Transverse colon (tissue), 4 donors: ENCODE results near the gene IL1A. TPM values are rescaled to one million over a fixed set of nuclear protein-coding genes. Genes with fewer than 3 reads are reported as not detected.

ENCODE experiments used
- DNase-seq: peaks from one replicate; pipeline ENCODE4 v3.0.0-alpha.2; 2019
- H3K27ac ChIP-seq, 4 donors: fragments of 200-600 bp; sonication (generic); 2 replicates each; pipeline ENCODE4 v1.5.1; 2016 to 2018; ENCODE audit warnings: inconsistent platforms in 4 of 4
- H3K27me3 ChIP-seq: fragments of 200-600 bp; sonication (generic); 2 replicates; pipeline ENCODE4 v1.5.1; 2017; ENCODE audit warnings: inconsistent platforms
- H3K36me3 ChIP-seq, 4 donors: fragments of 200-600 bp; sonication (generic); 2 replicates each; pipeline ENCODE4 v1.5.1; 2017 to 2019; ENCODE audit warnings: inconsistent platforms in 4 of 4
- H3K4me1 ChIP-seq, 4 donors: fragments of 200-600 bp; sonication (generic); 2 replicates each; pipeline ENCODE4 v1.5.1; 2017 to 2020; ENCODE audit warnings: inconsistent platforms in 4 of 4
- H3K4me3 ChIP-seq, 4 donors: fragments of 200-600 bp; sonication (generic); 1 replicate in 1 of 4; 2 replicates in 3 of 4; pipeline versions ENCODE4 v1.5.1 to v1.6.1; 2017 to 2019; ENCODE audit warnings: inconsistent platforms in 4 of 4
- H3K9me3 ChIP-seq, 2 donors: fragments of 200-600 bp; sonication (generic); 2 replicates each; pipeline ENCODE4 v1.5.1; 2017 to 2019; ENCODE audit warnings: inconsistent platforms in 2 of 2
- CTCF ChIP-seq, 5 experiments: fragments of 200-600 bp in 3 of 5; fragments of 450-650 bp in 2 of 5; sonication (generic) in 3 of 5; IDR thresholded peaks; 1 replicate in 2 of 5; 2 replicates in 3 of 5; pipeline ENCODE4 v1.5.1; 2016 to 2017; ENCODE audit warnings: antibody characterized with exemption in 5 of 5, inconsistent platforms in 3 of 5, mild to moderate bottlenecking in 2 of 5, moderate library complexity in 1 of 5
- EP300 ChIP-seq: sonication (generic); formaldehyde crosslinking; IDR thresholded peaks from one replicate; pipeline ENCODE4 v1.6.1; 2017; ENCODE audit warnings: antibody characterized with exemption, low read depth
- POLR2A ChIP-seq: fragments of 450-650 bp; IDR thresholded peaks from one replicate; pipeline ENCODE4 v1.6.1; 2016; ENCODE audit warnings: antibody characterized with exemption, mild to moderate bottlenecking, moderate library complexity
- POLR2AphosphoS5 ChIP-seq, 3 donors: sonication (generic); formaldehyde crosslinking; IDR thresholded peaks; one replicate each; pipeline ENCODE4 v1.6.1; 2016; ENCODE audit warnings: antibody characterized with exemption in 3 of 3
- WGBS, 2 donors: methylation state at CpG; one replicate each; pipeline ENCODE4 v1.1.5; 2018; ENCODE audit warnings: low coverage in 1 of 2; 5-methylcytosine and 5-hydroxymethylcytosine counted together
- in situ Hi-C, 4 donors: fragments of 200-750 bp; cut with MboI; loops; one replicate each; pipeline versions ENCODE4 v1.15.0 to v1.15.1; 2017; ENCODE audit warnings: low sequenced_read_pairs in 3 of 4, low pct_ligation_motif_present in 1 of 4, low pct_unique_long_range_greater_than_20kb in 1 of 4
- intact Hi-C: fragments of 100-400 bp; cut with DNase I; formaldehyde crosslinking; loops from one replicate; pipeline ENCODE4 v1.15.1; 2023; ENCODE audit warnings: low total_unique reads
- total RNA-seq, 4 donors: library from RNA; depleted of rRNA; stranded (reverse); fragments of >200 nt; gene quantifications; one replicate each; pipeline ENCODE4 v1.1.0, GENCODE V29; 2016

The IL1A gene
- total RNA-seq, 4 donors from 2014 or later: not detected

- H3K27ac ChIP-seq: peak overlapping the region in 2 of 4 donors; percentile 0 to 60
These were observed 15.9 kb downstream of the IL1A start for GRCh38 chr2:112768432-112768831.

GRCh38 chr2:112767693-112768330 lies 16.5 kb downstream of the IL1A start:
- no peaks in the 10 kb centered on the region for H3K27me3 ChIP-seq
- intact Hi-C loops (no loop called here), in situ Hi-C loops (loop anchor here in 1 of 4 donors (25.0 kb wide), 1 partner anchor 119 kb away; no protein-coding TSS in a partner anchor)
- WGBS, 2 donors: 69 to 72% methylated on average over 6 of the region's 6 CpGs
- no peak for TF ChIP-seq EP300
- TF ChIP-seq POLR2A: no peak
- no peak for TF ChIP-seq CTCF (IDR thresholded peaks at IDR 0.05)
- TF ChIP-seq POLR2AphosphoS5 (IDR thresholded peaks at IDR 0.05): no peak
- no peak for DNase-seq
- peaks cover 5 to 25% (median 11%) of the 10 kb centered on the region in 4 donors for H3K4me1 ChIP-seq
- no peaks in the 10 kb centered on the region for H3K36me3 ChIP-seq
- H3K4me3 ChIP-seq: peak overlapping the region in 1 of 4 donors; percentile 22
- peak overlapping the region in 3 of 4 donors; percentile 0 to 60 (median 10) for H3K27ac ChIP-seq
- H3K9me3 ChIP-seq: no peaks in the 10 kb centered on the region

More at GRCh38 chr2:112768432-112768831, 15.9 kb downstream of the IL1A start:
- in situ Hi-C loops (loop anchor here in 1 of 4 donors (25.0 kb wide), 1 partner anchor 119 kb away; no protein-coding TSS in a partner anchor), intact Hi-C loops (no loop called here)
- Histone ChIP-seq H3K4me1 (peaks cover 5 to 24% (median 11%) of the 10 kb centered on the region in 4 donors), H3K9me3 (no peaks in the 10 kb centered on the region), H3K27me3 (no peaks in the 10 kb centered on the region), H3K4me3 (peak overlapping the region in 1 of 4 donors; percentile 22), H3K36me3 (no peaks in the 10 kb centered on the region)
- WGBS, 2 donors: 71 to 78% methylated on average over 1 of the region's 1 CpG
- TF ChIP-seq CTCF (IDR thresholded peaks at IDR 0.05) (peak in 1 of 5 experiments; percentile 8), POLR2AphosphoS5 (IDR thresholded peaks at IDR 0.05) (no peak)
- no peak for DNase-seq

GRCh38 chr2:112765251-112765650 lies 19.0 kb downstream of the IL1A start:
- Histone ChIP-seq H3K9me3 (no peaks in the 10 kb centered on the region), H3K4me1 (peaks cover 5 to 25% (median 11%) of the 10 kb centered on the region in 4 donors), H3K27me3 (no peaks in the 10 kb centered on the region), H3K36me3 (no peaks in the 10 kb centered on the region), H3K4me3 (peak overlapping the region; percentile 62 to 92 (median 68)), H3K27ac (peak overlapping the region in 3 of 4 donors; percentile 73 to 75 (median 74))
- in situ Hi-C loops: loop anchor here in 1 of 4 donors (25.0 kb wide), 1 partner anchor 122 kb away; no protein-coding TSS in a partner anchor
- no peak for DNase-seq
- 44 to 49% methylated on average over 4 of the region's 4 CpGs for WGBS, 2 donors
- TF ChIP-seq CTCF (IDR thresholded peaks at IDR 0.05) (no peak), POLR2AphosphoS5 (IDR thresholded peaks at IDR 0.05) (no peak), POLR2A (no peak)
- intact Hi-C loops: no loop called here

- peak within 1 kb of the TSS; percentile 49 to 75 (median 74) for H3K27ac ChIP-seq
- in situ Hi-C loops (loop anchor here in 1 of 4 donors (25.0 kb wide), 1 partner anchor 123 kb away; no protein-coding TSS in a partner anchor), intact Hi-C loops (no loop called here)
- DNase-seq: peak; percentile 97
- WGBS, 2 donors: 0% methylated on average over 2 to 53 of the region's 79 CpGs
- H3K4me3 ChIP-seq: peak within 1 kb of the TSS; percentile 62 to 92 (median 68)
- H3K36me3 ChIP-seq: no peaks in the 10 kb centered on the region
- peaks cover 5 to 25% (median 11%) of the 10 kb centered on the region in 4 donors for H3K4me1 ChIP-seq
- H3K9me3 ChIP-seq: no peaks in the 10 kb centered on the region
- no peak for TF ChIP-seq EP300
- peak in 2 of 3 donors; percentile 21 to 42 for TF ChIP-seq POLR2AphosphoS5 (IDR thresholded peaks at IDR 0.05)
- no peaks in the 10 kb centered on the region for H3K27me3 ChIP-seq
These were observed 19.9 kb downstream of the IL1A start, which contains the start of gene CKAP2L for GRCh38 chr2:112764071-112765044. Gene CKAP2L, minus strand, starts transcription at chr2:112764609. Its CDS starts 11 bp downstream, at chr2:112764598.
